ENCODE measurements around the gene ITLN1.

ITLN1 gene

DNA sequence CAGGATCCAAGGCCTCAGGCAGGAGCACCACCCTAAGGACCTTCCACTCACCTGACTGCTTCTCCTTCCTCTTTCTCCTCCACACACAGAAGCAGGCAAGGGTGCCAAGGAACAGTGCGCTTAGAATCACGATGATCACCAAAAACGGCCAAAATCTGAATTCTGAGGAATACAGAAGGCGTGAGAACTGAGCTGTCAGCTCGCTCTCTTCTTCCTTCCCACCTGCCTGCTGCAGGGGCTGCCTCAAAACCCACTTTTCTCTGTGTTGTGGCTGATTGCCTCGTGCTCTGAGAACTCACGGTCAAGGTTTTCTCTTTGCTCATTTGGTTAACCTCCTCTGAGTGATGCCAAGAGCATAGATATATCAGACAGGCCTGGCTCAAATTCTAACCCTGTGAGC, 46.1 kb downstream of the ITLN1 start:
- TF ChIP-seq, protein P1, sequence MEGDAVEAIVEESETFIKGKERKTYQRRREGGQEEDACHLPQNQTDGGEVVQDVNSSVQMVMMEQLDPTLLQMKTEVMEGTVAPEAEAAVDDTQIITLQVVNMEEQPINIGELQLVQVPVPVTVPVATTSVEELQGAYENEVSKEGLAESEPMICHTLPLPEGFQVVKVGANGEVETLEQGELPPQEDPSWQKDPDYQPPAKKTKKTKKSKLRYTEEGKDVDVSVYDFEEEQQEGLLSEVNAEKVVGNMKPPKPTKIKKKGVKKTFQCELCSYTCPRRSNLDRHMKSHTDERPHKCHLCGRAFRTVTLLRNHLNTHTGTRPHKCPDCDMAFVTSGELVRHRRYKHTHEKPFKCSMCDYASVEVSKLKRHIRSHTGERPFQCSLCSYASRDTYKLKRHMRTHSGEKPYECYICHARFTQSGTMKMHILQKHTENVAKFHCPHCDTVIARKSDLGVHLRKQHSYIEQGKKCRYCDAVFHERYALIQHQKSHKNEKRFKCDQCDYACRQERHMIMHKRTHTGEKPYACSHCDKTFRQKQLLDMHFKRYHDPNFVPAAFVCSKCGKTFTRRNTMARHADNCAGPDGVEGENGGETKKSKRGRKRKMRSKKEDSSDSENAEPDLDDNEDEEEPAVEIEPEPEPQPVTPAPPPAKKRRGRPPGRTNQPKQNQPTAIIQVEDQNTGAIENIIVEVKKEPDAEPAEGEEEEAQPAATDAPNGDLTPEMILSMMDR (IDR thresholded peaks at IDR 0.05; ENCODE audit: poor library complexity, severe bottlenecking): no peak
- no peaks in the 10 kb centered on the region for H3K36me3 ChIP-seq (ENCODE audit: low read depth)
- ATAC-seq (ENCODE audit: low read depth): no peak
- no peak for DNase-seq (ENCODE audit: low spot score)
- no peak overlapping the region for H3K4me3 ChIP-seq (ENCODE audit: severe bottlenecking)
- no peaks in the 10 kb centered on the region for H3K4me1 ChIP-seq (ENCODE audit: insufficient read depth, poor library complexity, severe bottlenecking)
- no peak overlapping the region for H3K27ac ChIP-seq (ENCODE audit: poor library complexity, severe bottlenecking)
- no peaks in the 10 kb centered on the region for H3K27me3 ChIP-seq (ENCODE audit: insufficient read depth, poor library complexity, severe bottlenecking)
- no peaks in the 10 kb centered on the region for H3K9me3 ChIP-seq (ENCODE audit: severe bottlenecking)

- no peaks in the 10 kb centered on the region for H3K27me3 ChIP-seq (ENCODE audit: insufficient read depth, poor library complexity, severe bottlenecking)
- ATAC-seq (ENCODE audit: low read depth) (peak; percentile 27; the same call in 1 of the 3 replicates), DNase-seq (ENCODE audit: low spot score) (no peak)
- H3K4me1 ChIP-seq (ENCODE audit: insufficient read depth, poor library complexity, severe bottlenecking): no peaks in the 10 kb centered on the region
- no peaks in the 10 kb centered on the region for H3K9me3 ChIP-seq (ENCODE audit: severe bottlenecking)
- no peak overlapping the region for H3K27ac ChIP-seq (ENCODE audit: poor library complexity, severe bottlenecking)
- TF ChIP-seq, protein P1 (IDR thresholded peaks at IDR 0.05; ENCODE audit: poor library complexity, severe bottlenecking): no peak
- no peaks in the 10 kb centered on the region for H3K36me3 ChIP-seq (ENCODE audit: low read depth)
- H3K4me3 ChIP-seq (ENCODE audit: severe bottlenecking): no peak overlapping the region
Observed at GRCh38 chr1:160837558-160838205, 47.3 kb downstream of the ITLN1 start.

DNA sequence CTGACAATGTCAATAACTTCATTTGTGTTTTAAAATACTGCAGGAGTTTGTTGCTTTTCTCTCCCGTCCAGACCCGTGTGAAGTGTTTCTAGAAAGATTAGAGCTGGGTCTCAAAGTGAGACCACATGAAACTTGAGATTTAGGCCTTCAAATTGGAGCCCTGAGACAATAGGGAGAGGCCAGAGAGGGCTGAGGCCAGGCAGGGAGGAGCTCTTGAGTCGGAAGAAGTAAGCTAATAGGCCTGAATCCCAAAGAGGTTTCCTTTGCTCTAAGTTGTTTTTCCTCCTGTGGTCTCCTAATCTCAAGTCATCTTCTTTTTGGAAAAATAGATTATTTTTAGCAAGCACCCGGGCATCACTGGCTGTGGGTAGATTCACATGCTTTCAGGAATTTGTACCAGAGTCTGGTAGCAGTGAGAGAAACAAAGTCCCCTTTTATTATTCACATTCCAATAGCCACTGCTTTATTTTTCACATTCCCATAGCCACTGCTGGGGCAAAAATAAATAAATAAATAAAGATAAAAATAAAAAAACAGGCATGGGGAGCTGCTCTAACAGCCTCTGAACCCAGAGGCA, 47.9 kb downstream of the ITLN1 start:
- ATAC-seq (ENCODE audit: low read depth): no peak
- Histone ChIP-seq H3K27ac (ENCODE audit: poor library complexity, severe bottlenecking) (no peak overlapping the region), H3K36me3 (ENCODE audit: low read depth) (no peaks in the 10 kb centered on the region), H3K4me3 (ENCODE audit: severe bottlenecking) (no peak overlapping the region), H3K9me3 (ENCODE audit: severe bottlenecking) (no peaks in the 10 kb centered on the region), H3K27me3 (ENCODE audit: insufficient read depth, poor library complexity, severe bottlenecking) (no peaks in the 10 kb centered on the region), H3K4me1 (ENCODE audit: insufficient read depth, poor library complexity, severe bottlenecking) (no peaks in the 10 kb centered on the region)
- TF ChIP-seq, protein P1 (IDR thresholded peaks at IDR 0.05; ENCODE audit: poor library complexity, severe bottlenecking): no peak
- no peak for DNase-seq (ENCODE audit: low spot score)

DNA sequence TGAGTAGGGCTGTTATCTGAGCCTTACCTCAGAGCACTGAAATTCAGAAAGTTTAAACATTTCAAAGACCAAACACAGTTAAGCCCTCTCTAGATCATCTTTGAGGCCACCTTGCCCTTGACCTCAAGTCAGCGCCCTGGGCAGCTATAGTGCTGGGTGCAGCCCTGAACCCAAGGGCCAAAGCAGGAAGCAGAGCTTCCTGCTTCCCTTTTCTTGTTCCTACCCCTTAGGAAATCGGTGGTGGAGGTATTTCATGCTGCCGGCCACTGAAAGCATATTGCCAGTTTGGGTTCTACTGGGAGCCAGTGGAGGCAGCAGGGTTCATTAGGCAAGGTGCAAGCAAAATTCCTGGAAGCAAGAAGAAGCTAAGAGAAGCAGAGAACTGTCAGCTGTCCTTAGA, 48.4 kb downstream of the ITLN1 start:
- Histone ChIP-seq H3K36me3 (ENCODE audit: low read depth) (no peaks in the 10 kb centered on the region), H3K4me3 (ENCODE audit: severe bottlenecking) (no peak overlapping the region), H3K27me3 (ENCODE audit: insufficient read depth, poor library complexity, severe bottlenecking) (no peaks in the 10 kb centered on the region), H3K27ac (ENCODE audit: poor library complexity, severe bottlenecking) (no peak overlapping the region), H3K9me3 (ENCODE audit: severe bottlenecking) (no peaks in the 10 kb centered on the region), H3K4me1 (ENCODE audit: insufficient read depth, poor library complexity, severe bottlenecking) (no peaks in the 10 kb centered on the region)
- TF ChIP-seq, protein P1 (IDR thresholded peaks at IDR 0.05; ENCODE audit: poor library complexity, severe bottlenecking): no peak
- DNase-seq (ENCODE audit: low spot score): no peak
- ATAC-seq (ENCODE audit: low read depth): no peak

GRCh38 chr1:160835751-160836150, 49.2 kb downstream of the ITLN1 start:
- Histone ChIP-seq H3K36me3 (ENCODE audit: low read depth) (no peaks in the 10 kb centered on the region), H3K9me3 (ENCODE audit: severe bottlenecking) (no peaks in the 10 kb centered on the region), H3K27me3 (ENCODE audit: insufficient read depth, poor library complexity, severe bottlenecking) (no peaks in the 10 kb centered on the region), H3K4me3 (ENCODE audit: severe bottlenecking) (no peak overlapping the region), H3K27ac (ENCODE audit: poor library complexity, severe bottlenecking) (no peak overlapping the region), H3K4me1 (ENCODE audit: insufficient read depth, poor library complexity, severe bottlenecking) (no peaks in the 10 kb centered on the region)
- ATAC-seq (ENCODE audit: low read depth) (no peak), DNase-seq (ENCODE audit: low spot score) (no peak)
- TF ChIP-seq, protein P1 (IDR thresholded peaks at IDR 0.05; ENCODE audit: poor library complexity, severe bottlenecking): no peak
